HG02884 (cell line): ENCODE measurements around the gene RNF144B.
"Not testable (repeated sequence)": the region's sequence is repeated elsewhere in the genome, so short reads cannot be mapped to it uniquely, and the experiment has no call there.

Experiments used
- ATAC-seq: cut with Tn5 transposase; IDR thresholded peaks from one replicate; pipeline ENCODE4 v1.9.1; 2021; ENCODE audit warnings: mild to moderate bottlenecking, moderate library complexity; ENCODE audit not compliant: unreplicated experiment

Gene RNF144B

DNA sequence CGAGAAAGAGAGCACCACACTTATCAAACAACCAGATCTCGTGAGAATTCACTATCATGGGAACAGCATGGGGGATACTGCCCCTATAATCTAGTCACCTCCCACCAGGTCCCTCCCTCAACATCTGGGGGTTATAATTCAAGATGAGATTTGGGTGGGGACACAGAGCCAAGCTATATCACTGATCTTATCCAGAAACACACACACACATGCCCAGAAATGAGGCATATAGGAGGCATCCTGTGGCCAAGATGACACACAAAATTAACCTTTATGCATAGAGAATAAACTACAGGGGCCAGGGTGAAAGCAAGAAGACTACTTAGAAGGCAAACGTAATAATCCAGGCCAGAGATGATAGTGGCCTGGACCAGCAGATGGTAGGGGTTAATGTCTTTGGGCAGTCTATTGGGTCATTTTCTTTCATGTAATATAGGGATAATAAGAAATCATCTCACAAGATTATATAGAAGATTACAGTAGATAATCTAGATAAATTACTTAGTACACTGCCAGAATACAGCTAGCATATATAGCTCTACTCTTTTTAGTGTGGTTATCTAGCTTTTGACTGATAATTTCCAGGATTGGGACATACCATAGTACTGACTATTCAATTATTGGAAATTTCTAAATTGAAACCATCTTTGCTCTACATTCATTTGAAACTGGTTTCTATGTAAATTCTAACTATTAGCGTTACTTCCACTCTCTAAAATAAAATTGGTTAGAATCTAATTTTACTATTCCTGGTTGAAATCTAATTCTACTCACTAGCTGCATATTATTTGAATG, 20.0 kb downstream of the RNF144B start:
- no peak for ATAC-seq

DNA sequence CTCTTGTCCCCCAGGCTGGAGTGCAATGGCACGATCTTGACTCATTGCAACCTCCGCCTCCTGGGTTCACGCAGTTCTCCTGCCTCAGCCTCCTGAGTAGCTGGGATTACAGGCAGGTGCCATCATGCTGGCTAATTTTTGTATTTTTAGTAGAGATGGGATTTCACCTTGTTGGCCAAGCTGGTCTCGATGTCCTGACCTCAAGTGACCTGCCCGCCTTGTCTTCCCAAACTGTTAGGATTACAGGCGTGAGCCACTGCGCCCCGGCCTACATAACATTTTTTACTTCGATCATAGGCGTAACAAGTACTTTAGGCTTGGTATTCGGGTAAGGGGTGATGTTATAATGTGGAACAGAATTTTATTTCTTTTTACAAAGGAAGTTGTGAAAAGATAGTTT, 22.5 kb downstream of the RNF144B start:
- ATAC-seq = not testable (repeated sequence)

DNA sequence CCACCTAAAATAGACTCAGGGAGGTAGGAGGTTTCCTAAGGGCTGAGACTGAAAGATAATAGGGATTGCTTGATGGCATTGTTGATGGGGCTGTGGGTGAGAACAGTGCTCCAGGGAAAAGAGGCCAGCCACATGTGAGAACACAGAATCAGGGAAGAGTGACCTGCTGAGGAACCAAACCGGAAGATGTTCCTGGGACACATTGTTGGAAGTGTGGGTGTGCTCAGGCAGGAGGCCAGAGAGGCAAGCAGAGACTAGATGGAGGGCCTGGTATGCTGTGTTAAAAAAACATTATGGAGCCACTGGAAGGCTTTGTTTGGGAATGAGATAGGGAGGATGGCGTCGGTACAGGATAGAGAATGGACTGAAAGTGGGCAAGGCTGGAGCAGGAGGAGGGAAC, 23.3 kb downstream of the RNF144B start:
- ATAC-seq = no peak

DNA sequence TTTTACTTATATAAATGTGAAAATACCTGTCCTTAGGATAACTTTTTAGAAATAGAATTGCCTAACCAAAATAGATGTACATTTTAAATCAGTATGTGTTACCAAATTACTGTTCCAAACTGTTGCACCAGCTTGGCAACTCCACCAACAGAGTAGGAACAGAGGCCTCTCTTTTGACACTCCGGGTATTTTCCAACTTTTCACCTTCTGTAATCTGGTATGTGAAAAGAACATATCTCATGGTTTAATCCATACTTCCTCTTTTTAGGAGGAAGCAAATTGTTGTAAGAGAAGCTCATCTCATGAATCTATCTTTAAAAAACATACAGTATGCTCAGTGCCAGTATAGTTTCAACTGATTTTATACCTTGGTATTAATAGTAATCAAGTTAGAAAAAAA, 24.9 kb downstream of the RNF144B start:
- no peak for ATAC-seq

DNA sequence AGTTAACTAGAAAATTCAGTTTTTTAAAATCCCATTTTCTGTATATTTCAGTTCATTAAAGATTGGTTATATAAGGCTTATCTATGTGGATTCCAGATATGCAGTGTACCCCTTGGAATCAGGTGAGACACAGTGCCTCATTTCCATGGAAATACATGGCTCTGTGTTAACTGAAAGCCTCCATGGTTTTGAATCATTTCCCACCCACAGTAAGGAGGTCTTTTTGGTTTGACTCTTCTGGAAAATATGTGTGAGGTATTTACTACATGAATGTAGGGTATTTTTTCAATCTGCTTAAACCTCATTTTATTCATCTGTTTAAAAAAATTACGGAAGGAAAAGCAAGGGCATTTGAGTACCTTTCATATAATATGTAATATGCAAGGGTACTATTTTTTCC, 25.5 kb downstream of the RNF144B start:
- no peak for ATAC-seq

DNA sequence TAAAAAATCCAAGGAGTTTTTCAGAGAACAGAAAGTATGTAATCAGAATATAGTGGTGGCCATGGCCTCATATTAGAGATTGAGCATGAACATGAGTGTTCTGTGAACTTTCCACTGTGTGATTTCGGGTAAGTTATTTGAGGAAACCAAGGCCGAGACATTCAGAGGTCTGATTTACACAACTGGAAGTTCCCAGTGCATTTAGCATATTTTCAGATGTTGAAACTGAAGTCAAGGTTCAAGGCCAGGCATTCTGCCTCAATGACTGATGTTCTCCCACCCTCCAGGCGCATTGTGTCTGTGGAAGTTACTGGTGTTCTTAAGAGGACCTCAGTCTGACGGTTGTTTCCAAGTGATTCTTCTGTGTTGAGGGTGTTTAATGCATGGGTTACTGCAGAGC, 26.2 kb downstream of the RNF144B start:
- no peak for ATAC-seq

DNA sequence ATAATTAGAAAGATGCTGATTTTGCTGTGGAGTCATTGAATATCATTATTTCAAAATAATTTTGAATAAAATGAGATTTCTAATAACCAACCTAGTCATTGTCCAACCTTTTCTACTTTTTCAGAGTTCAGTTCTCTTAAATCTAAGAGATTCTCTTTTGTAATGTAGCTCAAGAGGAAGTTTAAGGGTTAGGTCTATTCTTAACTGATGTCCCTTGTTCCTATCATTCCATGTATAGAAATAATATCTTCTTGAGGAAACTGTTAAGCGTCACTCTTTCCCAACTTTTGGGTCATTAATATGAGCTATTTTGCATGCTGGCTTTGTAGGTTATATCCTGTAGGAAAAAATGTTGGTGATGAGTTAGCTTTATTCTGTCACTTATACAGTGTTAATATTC, 27.0 kb downstream of the RNF144B start:
- ATAC-seq = no peak

DNA sequence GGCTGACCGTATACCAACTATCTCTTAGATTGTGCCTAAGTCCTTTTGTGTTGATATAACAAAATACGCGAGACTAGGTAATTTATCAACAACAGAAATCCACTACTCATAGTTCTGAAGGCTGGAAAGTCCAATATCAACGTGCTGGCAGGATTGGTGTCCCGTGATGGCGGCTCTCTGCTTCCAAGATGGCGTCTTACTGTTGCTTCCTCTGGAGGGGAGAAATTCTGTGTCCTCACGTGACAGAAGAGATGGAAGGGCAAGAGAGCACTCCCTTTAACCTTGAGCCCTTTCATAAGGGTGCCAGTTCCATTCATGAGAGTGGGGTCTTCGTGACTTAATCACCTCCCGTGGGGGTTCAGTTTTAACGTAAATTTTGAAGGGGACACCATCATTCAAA, 28.1 kb downstream of the RNF144B start:
- ATAC-seq = no peak

DNA sequence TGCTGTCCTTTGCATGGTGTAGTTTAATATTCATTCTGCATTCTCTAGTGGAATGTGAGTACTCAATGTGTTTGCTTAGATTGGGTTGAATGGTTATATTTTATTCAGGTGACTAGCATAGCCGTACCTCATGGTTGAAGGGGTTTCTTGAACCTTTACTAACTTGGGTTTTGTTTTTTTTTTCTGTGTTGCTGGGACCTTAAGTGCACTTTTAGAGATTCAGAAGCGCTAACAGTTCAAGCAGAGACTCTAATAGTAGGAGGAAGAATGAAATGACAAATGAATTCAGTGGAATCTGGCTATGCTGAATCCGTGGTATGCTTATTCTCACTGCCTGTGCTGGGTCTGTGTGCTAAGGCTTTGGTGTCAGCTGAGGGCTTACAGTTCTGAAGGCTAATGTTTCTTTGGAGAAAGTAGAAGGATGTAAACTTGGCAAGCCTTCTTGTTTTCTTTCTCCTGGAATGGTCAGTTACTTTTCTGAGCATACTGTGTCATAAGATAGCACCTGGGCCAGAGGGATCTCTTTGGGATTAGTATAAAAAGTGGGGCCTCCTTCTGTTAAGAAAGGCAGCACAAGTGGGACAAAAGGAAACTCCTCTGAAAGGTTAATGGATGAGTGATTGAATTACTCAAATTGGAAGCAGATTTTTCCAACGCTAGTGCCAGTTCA, 28.7 kb downstream of the RNF144B start:
- ATAC-seq = no peak

DNA sequence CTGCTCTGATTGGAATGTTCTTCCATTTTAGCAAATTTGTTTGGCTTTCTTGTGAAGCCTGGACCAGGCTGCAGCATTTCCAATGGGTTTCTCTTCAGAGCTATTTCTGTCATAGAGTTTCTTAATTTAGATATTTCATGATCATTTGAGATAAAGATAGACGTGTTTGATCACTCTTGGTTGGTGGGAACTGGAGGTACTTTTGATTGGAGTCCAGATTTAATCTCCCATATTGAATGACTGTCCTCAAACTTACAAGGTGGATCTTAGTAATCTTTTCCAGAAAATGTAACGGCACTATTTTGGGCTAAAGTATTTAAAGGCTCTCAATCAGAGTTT, 29.2 kb downstream of the RNF144B start:
- no peak for ATAC-seq

DNA sequence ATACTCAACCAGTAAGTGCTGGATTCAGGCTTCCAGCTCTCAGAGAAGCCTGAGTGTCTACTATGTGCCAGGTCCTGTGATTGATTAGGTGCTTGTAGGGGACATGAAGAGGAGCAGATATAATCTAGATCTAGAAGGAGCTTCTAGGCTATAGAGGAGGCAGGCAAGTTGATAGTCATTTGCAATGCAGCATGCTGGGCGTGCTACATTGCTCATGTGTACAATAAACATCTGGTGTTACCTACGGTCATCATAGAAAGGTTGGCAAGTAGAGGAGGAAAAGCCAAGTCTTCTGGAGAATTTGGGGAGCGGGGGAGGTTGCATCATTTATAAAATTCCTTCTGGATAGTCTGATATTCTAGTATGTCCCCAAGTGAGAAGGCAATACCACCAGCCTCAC, 33.2 kb downstream of the RNF144B start:
- ATAC-seq = no peak

DNA sequence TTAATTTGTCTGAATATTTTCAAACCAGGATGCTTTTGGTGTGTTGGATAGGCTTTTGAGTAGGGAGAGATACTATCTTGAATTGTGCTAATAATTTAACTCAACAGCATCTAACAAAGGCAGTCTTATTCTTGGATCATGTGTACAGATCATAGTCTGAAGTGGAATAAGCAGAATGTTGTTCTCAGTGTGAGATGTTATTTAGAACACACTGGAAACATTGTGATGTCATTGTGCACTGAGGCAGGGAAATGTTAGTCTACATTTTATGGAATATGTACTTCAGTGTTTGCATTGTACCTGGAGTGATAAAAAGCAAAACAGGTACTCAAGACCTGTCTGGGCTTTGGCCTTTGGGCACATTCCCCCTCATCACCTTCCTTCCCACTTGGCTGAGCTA, 35.0 kb downstream of the RNF144B start:
- ATAC-seq = no peak

DNA sequence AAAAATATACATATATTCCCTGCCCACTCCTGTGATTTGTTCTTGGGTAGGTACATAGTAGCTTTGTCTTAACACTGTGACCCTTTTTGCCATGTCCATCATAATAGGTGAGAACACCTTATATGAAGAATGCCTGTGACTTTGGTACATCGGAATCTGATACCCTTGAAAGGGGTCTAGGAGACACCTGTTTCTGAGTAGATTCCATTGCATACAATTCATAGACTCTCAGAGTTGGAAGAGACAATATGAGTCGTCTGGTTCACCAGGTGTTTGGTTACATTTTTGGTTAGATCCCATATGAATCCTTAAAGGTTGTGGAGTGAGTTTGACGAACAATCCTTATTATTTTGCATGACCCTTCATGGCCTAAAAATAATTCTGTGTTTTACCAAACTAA, 36.3 kb downstream of the RNF144B start:
- ATAC-seq = no peak

DNA sequence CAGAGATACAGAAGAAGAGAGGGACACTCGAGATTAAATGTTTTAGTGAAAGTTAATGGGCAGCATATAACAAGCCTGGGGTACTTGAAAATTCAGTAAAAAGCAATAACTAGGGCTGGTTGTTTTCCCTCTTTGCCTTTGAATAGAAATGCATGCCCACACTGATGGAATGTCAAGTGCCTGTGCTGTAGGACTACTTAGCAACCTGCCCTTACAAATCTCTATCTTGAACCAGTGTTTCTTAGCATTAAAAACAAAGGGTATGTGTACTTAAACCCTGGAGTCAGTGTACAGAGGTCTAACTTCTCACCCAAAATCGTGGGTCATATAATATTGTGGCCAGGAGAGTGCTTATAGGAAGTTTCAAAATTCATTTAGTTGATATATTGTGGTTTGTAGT, 37.1 kb downstream of the RNF144B start:
- no peak for ATAC-seq

DNA sequence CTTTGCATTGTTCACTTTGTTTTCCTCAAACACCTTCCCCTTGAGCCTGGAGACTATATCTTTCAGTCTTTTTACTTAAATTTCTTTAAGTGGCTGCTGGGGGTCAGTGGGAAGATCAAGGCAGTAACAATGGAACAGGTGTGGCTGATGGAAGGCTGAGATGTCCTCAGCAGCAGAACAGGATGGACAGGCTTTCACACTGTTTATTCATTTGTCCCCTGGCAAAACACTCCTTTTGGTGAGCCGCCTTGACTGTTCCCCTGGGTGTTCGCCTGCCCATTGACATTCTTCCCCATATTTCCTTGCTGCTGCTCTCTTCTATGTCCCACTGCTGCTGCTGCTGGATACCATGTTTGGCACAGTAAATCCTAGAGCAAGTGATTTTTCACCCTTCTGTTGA, 38.1 kb downstream of the RNF144B start:
- no peak for ATAC-seq

DNA sequence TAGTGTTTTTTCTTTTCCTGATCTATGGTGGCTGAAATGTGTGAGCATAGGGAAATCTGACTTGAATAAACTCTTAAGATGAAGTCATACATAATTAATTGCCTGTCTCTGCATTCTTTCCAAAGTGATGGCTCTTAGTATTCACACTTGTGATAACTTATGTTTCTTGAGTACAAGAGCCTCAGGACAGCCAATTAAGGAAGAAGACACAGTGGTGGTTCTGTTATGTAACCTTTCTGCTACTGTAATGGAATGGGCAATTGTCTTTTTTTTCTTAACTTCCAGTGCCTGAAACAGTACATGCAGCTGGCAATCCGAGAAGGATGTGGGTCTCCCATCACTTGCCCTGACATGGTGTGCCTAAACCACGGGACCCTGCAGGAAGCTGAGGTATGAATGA, 40.1 kb downstream of the RNF144B start:
- no peak for ATAC-seq

DNA sequence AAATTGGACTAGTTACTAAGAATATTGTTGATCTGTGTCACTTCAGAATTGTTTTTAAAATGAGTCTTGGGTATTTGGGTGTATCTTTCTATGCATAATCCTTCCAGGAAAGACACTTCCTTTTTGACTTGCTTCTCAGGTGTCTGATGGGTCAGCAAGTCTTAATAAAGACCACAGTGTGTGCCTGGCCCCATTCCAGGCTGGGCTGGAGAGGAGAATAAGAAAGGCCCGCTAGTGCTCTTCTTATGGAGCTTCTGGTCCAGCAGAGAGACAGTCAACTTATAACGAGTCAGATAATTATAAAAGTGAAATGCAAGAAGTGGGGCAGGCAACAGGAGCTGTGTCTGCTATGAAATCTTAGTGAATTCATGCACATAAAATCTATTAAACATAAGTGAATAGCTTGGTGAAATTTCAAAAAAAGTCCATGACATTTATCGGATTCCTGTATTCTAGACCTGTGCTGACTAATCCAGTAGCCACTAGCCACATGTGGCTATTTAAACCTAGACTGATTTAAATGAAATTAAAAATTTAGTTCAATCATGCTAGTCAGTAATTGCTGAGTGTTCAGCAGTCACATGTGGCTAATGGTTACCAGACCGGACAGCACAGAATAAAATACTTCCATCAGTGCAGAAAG, 42.6 kb downstream of the RNF144B start:
- ATAC-seq = no peak

DNA sequence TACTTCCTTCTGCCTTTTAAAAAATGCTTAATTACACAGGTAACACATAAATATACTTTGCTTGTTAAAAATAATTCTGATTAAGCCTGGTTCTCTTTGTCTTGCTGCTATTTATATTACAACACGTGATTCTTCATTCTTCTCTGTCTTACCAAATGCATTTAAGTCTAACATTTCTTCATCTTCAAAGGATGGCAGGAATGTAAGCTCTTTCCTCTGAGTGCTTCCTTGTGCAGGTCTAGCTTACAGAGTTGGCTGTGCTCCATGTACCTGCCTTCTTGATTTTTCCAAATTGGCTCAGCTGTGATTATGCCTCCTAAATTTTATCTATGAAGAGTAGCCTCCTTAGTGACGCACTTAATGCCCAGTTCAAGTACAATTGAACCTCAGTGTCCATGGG, 44.4 kb downstream of the RNF144B start:
- ATAC-seq = no peak

DNA sequence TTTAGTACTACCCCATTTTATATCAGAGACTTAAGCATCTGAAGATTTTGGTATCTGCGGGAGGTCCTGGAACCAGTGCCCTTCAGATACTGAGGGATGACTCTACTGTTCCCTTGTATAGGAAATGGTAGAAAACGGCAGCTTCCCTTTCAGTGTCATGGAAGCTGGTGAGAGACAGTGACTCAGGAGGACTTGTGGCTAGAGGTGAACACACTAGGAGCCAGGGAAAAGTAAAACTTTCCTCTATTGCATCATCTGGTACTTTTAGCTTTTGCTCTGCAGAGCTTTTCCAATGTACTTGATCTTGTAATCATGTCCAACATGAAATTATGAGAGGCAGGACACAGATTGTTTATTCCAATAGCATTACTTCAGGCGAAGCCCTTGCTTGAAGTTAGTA, 45.0 kb downstream of the RNF144B start:
- no peak for ATAC-seq

DNA sequence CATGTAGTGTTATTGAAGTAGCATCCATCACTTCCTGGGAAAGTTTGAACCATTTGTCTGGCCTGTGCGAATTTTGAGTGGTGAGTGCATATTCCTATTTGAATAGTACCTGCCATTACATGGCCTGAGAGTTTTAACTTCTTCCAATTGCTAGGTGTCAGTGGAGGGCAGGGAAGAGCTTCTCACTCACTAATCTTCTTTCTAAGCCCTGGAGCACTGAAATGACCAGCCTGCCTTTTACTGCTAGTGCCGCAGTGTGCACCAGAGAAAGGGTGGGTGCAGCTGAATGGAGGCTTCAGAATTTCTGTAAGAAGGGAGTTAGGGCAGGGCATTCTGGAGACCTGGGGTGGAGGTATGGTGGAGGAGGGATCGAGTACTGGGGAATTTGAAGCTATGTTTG, 45.5 kb downstream of the RNF144B start:
- no peak for ATAC-seq

DNA sequence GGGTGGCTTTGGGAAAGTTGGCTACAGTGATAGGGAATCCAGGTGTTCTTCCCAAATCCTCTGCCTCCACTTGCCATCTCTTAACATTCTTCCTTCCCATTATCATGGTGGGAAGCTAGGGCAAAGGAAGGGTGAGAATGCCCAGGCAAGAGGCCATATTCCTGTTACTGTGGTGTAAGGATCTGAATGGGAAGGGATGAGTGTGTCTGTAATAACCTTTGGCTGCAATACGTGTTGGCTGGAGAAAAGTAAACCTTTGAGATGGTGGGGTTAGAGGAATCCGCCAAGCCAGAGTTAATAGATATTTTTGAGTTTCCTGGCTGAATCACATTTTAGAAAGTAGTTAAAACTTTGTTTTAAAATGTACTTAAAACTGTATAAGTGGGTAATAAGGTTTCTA, 45.9 kb downstream of the RNF144B start:
- ATAC-seq = no peak

DNA sequence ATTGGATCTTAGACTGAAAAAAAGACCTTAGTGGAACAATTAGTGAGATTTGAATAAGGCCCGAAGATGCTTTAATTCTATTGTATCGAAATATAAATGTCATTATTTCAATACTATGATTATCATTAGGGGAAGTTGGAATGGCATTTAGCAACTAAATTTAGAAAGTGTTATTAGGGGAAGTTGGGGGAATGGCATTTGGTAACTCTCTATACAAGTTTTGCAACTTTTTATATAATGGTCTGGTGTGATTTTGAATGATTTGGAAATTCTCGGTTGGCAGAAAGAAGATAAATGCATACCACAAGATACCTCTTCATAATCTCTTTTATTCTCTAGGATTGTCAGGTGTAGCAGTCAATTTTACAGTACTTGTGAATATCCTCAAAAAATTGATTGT, 49.2 kb downstream of the RNF144B start:
- no peak for ATAC-seq
